HG03342 (cell line): ENCODE data around the gene BTNL8.

Source experiments
- ATAC-seq: cut with Tn5 transposase; IDR thresholded peaks from one replicate; pipeline ENCODE4 v1.9.1; 2021; ENCODE audit warnings: mild to moderate bottlenecking, moderate library complexity; ENCODE audit not compliant: unreplicated experiment

The BTNL8 gene

DNA sequence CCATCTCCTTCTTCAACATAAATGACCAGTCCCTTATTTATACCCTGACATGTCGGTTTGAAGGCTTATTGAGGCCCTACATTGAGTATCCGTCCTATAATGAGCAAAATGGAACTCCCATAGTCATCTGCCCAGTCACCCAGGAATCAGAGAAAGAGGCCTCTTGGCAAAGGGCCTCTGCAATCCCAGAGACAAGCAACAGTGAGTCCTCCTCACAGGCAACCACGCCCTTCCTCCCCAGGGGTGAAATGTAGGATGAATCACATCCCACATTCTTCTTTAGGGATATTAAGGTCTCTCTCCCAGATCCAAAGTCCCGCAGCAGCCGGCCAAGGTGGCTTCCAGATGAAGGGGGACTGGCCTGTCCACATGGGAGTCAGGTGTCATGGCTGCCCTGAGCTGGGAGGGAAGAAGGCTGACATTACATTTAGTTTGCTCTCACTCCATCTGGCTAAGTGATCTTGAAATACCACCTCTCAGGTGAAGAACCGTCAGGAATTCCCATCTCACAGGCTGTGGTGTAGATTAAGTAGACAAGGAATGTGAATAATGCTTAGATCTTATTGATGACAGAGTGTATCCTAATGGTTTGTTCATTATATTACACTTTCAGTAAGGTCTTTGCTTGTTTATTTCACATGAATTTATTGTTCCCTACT, 51.5 kb downstream of the BTNL8 start:
- no peak for ATAC-seq

- no peak for ATAC-seq
These were observed 60.7 kb downstream of the BTNL8 start for GRCh38 chr5:180959661-180960060.

- ATAC-seq = no peak
These were observed 61.2 kb downstream of the BTNL8 start for GRCh38 chr5:180960209-180960608.

DNA sequence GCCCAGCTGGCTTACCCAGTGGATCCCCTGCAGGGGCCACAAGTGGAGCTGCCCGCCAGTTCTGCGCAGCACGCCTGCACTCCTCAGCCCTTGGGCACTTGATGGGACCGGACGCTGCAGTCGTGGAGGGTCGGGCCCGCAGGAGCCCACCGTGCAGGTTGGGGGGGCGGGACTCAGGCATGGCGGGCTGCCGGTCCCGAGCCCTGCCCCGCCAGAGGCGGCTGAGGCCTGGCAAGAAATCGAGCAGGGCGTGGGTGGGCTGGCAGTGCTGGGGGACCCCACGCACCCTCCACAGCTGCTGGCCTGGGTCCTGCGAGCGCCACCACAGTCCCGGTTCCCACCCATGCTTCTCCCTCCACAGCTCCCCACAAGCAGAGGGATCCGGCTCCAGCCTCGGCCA, 70.4 kb downstream of the BTNL8 start:
- no peak for ATAC-seq

GRCh38 chr5:180970336-180970735, 71.4 kb downstream of the BTNL8 start:
- no peak for ATAC-seq

DNA sequence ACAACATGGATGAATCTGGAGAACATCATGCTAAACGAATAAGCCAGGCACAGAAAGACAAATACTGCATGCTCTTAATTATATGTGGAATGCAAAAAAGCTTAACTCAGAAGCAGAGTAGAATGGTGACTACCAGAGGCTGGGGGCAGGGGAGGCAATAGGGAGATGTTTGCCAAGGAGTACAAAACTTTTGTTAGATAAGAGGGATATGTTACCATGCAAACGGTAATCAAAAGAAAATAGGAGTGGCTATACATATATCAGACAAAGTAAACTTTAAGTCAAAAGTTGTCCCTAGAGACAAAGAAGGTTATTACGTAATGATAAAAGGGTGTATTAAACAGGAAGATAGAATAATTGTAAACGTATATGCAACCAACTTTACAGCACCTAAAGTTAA, 71.9 kb downstream of the BTNL8 start:
- no peak for ATAC-seq

GRCh38 chr5:180974612-180975315, 75.8 kb downstream of the BTNL8 start:
- peak; percentile 23 for ATAC-seq

DNA sequence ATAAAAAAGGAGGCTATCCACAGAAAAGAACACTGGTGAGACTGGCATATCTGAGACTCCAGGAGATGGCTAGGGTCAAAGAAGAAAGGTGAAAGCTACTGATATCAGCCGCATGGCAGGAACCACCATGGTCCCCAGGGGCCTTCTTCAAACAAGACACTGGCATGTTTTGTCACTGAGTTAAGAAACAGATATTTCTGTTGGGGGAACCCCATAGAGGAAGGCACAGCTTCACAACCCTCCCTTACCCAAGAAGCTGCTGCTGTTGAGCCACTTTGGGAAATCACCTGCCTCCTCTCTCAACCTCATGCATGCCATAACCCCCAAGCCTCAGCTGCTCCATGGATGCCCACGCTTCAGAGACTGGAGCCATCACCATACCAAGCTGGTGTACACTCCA, 76.4 kb downstream of the BTNL8 start:
- peak; percentile 89 for ATAC-seq

DNA sequence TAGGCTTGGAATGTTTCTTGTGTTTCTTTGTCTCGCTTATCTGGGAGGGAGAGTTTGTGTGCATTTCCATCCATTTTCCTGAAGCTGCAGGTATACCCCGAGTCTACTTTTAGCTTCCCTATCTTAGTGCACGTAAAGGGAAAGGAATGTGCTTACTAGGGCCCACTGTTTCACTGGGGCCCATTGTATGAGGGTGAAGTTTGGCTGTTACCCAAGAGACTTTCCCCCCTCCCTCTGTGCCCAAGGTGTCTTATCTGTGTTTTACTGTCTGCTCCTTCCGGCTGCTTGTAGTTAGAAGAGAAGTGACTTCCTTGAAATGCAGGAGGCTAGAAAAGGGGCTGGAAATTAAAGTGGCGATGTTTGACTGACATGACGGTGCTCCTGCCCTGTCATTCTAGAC, 77.6 kb downstream of the BTNL8 start:
- ATAC-seq = no peak

DNA sequence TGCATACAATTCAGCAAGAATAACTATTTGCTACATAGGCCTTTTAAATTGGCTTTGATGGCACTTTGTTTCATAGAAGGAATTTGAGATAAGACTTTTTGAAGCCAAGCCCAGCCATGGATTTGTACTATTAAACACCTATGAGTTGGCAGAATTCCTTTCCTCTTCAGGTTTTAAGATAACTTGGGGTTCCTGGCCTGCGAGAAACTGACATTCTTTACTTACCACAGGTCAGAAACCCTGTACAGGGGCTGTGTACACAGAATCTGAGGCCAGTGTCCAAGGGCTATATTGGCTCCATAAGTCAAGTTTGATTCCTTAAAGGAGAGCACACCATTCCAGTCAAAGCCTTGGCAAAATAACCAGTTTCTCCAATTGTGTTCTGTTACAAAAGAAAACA, 78.9 kb downstream of the BTNL8 start:
- no peak for ATAC-seq

DNA sequence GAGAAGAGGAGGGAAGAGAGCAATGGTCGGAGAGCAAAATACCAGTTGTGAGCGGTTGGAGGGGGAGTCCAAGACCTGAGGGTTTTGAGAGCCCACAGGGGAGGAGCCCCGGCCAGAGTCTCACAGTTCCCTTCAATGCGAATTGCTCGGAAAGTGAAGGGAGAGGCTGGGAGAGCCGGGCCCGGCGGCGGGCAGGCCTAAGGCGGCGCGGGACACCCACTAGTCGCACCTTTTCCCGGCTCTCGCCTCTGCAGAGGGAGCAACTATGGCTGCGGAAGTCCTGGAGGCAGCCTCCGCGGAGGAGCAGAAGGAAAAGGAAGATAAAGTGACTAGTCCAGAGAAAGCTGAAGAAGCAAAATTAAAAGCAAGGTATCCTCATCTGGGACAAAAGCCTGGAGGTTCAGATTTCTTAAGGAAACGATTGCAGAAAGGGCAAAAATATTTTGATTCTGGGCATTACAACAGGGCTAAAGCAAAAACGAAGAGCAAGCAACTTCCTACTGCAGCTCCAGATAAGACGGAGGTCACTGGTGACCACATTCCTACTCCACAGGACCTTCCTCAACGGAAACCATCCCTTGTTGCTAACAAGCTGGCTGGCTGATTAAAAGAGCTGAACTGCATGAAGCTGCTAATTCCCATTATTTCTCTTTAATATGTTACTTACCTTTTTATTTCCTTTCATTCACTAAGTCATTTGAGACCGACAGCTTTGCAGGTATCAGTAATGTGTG, 83.2 kb downstream of the BTNL8 start:
- no peak for ATAC-seq

- ATAC-seq = no peak
These were observed 89.1 kb downstream of the BTNL8 start for GRCh38 chr5:180988016-180988415.

DNA sequence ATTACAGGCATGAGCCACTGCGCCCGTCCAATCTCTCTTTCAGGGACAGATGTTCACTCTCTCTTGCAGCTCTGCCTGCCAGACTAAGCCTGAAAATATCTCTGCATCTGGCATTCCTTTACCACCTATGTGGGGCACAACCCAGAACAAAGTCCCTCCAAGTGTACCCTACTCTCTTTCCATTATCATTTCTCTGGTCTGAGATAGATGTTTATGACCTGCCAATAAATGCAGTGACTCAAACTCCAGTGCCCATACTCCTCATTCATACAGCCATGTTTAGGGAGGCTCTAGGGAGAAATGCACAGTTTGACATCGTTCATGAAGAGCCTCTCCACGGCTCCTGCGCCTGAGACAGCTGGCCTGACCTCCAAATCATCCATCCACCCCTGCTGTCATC, 89.6 kb downstream of the BTNL8 start, which contains the start of gene BTNL3:
TSS of gene BTNL3 (plus strand) at position 255 of the 400 bp plus-strand sequence. CDS start 183 bp downstream, outside the sequence.
- ATAC-seq = no peak

DNA sequence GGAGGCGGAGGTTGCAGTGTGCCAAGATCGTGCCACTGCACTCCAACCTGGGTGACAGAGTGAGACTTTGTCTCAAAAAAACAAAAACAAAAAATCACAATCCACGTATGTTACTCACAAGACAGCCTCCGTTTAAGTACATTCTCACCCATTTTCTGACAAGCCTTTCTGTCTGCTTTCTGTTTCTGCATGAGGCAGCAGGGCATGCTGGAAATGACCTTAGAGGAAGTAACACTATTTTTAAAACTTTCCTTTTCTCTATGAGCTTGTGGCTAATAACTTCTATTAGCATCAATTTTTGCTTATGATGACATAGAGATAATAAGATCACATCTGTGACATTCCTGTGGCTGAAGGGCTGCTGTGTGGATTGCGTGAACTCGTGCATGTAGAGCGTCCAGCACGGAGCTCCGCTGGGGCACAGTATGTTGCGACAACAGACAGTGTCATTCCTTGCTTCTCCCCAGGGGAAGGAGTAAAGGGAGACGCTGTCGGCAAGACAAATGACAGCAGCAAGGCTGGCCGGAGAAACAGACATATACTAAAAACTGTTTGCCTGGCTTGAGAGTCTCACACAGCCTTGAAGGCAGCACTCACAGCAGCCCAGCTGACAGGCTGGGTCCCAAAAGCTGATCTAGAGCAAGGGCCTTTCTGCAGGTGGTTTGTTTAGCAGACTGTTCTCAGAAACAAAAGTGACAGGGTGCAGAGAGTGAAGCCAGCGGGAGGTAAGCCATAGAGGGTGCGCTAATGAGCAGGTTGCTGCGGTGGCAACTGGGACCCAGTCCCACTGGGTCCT, 91.3 kb downstream of the BTNL8 start:
- ATAC-seq = no peak

DNA sequence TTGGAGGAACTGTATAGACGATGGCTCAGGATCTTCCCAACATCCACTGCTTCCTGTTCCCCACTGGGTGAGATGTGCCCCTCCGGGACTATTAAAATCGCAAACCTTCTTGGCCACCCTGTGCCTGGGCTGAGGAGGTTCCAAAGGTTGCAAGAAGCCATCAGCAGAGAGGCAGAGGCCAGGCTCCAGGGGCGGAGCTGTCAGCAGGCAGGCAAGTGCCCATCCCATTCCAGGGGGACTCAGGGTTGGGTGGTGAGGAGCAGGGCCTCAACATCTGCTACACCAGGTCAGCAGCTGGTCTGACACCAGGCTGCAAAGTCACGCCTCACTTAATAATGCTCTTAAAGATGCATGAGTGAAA, 91.9 kb downstream of the BTNL8 start:
- ATAC-seq = no peak
